ENCODE measurements around the gene ANKRD13D.

Gene ANKRD13D

DNA sequence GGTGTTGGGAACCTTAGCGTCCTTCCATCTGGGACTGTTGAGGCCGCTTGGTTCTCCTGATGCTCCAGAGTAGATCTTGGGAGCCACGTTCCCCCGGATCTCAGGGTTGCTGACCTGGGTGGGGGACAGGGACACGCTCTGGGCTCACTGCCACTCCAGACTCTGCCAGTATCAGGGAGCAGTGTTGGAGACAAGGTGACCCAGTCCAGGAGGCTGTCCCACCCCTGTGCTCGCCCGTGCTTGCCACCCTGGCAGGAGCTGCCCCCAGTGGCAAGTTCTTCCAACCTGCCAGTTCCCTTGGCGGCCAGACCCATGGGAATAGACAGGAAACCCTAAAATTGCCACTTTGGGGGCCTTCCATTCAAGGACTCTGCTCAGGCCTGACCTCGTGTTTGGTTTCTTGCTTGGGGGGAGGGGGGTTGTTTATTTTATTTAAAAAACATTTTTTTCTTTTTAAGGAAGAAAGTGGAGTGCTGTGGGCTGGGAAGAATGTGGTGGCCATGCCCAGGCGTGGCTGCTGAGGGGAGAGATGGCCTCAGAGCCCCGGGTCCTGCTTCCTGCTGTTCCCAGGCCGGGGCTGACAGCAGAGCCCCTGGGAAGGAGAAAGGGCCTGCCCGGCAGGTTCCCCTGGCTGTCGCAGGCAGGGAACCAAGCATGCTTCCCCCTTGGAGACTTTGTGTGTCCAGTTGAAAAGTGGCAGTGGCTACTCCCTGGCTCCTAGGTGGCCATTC lies 15.7 kb upstream of the ANKRD13D start:
- DNase-seq, result no peak

DNA sequence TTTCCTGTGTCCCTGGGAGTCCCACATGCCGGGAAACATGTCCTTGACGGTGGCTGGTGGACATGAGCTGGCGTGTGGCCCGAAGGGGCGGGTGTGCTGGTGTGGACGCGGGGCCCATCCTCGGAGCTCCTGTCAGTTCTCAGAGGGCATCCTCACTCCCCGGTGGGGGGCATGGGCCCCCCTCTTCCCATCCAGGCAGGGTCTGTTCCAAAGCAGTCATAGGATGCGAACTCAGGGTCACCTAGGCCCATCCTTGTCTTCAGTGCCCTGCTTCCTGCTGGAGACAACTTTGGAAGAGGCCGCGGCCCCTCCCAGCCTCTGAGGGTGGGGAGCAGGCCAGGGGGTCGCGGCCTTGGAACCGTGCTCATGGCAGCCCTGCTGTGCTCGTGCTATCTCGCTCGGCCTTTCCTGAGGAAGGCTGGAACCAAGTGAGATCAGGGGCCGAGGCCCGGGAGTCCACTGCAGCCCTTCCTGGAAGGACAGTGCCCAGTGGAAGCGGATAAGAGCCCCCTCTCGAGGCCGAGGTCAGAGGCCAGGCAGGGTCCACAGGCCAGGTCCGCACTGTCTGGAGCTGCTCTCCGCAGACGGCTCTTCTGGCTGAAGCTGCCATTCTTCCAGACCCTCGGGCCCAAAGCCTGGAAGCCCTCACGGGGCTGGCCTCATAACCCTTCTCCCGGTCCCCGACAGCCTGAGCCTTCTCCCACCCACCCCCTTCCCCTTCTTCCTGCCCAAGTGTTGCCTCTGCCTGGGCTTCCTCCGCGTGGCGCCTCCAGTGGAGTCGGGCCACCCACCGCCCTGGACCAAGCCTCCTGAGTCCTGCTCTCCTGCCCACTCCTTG lies 14.1 kb upstream of the ANKRD13D start:
- no peak for DNase-seq

DNA sequence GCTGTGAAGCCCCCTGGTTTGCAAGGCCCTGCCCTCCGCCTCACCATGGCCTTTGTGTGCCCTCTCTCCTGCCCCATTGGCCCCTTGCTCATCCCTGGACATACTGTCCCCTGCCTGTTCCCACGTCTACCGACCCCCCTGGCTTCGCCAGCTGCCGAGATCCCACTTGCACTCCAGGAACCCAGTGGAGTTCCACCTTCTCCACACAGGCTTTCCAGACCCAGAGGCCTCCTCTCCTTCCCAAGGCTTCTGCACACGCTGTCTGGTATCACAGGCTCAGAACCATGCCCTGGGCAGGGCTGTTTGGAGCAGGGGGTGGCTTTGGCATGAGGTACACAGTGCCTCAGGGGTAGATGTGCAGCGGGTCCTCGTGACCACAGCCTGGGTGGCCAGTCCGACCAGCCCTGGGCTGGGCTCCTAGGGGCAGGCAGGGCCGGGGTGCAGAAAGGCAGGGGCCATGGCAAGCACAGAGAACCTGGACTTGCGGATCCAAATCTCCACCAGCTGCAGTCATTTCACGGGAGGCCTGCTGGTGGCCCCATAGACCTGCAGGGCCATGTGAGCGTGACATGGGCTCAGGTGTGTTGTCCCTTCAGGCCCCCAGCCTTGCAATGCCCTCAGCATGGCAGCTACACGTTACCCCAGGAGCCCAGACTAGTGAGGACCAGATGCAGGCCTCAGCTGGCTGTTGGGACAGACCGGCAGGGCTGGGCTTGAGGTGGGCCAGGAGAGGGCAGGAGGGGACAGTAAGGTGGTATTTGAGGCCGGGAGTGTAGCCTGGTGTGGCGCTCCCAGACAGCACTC lies 13.3 kb upstream of the ANKRD13D start:
- no peak for DNase-seq

DNA sequence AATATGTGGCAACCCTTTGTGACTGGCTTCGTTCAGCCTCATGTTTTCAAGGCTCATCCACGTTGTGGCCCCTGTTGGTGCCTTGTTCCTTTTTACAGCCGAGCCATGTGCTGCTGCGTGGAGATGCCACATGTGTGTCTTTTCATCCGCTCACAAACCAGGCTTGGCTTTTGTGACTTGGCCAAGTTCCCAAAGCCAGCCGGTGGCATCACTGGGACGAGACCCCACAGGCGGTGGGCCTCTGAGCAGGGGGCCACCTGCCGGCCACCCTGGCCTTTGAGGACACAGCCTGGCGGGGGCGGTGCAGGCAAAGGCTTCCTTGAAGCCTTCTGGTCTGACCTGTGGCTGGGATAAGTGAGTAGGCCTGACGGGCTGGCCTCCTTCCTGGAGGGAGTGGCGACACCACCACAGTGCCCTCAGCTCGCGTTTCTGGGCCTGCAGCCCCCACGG lies 12.3 kb upstream of the ANKRD13D start:
- no peak for DNase-seq

DNA sequence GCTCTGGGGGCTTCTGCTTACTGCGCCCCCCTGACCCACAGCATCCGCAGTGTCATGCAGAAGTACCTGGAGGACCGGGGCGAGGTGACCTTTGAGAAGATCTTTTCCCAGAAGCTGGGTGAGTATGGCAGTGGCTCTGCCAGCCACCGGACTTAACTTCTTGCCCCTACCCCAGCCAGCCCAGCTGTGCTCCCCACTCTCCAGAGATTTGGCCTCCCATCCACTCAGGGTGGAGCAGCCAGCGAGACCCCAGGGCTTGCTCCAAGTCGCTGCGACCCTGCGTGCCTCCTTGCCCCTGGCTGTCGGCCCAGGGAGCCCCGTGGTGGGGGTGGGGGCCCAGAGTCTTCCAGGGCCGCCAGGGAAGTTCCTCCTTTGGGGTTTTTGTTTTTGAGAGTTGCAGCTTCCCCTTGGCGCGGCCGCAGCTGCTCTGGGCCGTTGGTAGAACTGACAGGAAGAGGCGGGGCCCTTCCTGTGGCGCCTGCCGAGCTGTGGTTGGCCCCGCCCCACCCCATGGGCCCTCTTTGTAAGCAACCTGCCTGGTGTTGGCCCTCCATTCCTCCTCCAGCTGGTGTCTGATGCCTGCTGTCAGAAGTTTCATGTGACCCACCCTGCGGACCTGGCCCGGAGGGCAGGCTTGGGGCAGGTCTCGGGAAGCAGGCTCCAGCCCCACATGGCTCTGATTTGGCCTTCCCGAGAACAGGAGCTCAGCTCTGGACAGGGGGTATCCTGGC lies 11.7 kb upstream of the ANKRD13D start:
- DNase-seq, result peak in 28 of 58 donors; percentile 21 to 68 (median 42)

DNA sequence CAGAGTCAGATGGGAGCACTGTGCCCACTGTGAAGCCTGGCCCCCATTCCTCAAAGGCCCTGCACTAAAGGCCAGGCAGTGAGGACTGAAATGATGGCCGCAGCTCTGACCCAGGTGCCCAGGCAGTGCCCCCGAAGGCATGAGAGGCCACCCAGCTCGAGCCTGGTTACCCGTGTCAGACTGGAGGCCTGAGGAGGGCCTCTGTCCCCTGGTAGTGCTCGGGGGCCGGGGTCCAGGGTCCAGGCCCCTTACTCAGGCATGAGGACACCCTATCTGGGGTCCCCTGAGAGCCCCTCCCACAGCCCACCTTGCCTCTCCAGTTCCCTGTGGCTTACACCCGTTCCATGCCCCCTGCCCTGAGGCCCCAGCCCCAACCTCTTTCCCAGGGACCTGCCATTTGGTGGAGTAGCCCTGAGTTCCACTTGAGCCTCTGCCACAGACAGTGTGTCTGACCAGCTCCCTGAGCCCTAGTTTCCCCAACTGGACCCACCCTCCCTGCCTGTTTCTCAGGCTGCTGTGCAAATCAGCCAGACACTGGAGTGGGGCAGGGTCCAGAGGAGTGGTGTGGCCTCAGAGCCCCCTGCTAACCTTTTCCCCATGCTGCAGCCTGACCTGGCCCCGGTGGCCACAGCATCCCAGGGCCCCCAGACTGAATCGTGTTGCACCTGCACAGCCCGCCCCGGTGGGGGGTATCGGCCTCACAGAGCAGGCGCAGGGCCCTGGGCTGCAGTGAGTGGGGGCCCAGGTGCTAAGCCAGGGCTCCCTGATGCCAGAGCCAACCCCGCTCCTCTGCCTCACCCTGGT lies 10.8 kb upstream of the ANKRD13D start:
- DNase-seq, result no peak

DNA sequence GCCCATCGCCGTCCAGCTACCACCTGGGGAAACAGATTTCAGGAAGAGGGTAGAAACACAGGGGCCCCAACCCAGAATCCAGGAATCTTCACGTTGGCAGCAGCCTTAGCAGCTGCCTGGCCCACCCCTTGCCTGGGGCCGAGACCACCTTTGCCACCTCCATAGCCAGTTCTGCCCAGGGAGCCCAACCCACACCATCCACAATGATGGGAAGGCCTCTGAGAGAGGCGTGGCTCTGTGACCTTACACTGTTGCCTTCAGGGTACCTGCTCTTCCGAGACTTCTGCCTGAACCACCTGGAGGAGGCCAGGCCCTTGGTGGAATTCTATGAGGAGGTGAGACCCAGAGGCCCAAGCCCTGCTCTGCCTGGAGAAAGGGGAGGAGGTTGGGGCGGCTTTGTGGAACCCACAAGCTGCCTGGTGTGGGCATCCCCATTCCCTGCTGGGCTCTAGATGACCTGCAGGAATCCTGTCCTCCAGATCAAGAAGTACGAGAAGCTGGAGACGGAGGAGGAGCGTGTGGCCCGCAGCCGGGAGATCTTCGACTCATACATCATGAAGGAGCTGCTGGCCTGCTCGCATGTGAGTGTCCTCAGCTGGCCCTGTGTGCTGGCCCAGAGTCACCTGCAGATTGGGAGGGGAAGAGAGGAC lies 10.0 kb upstream of the ANKRD13D start:
- DNase-seq, result no peak

DNA sequence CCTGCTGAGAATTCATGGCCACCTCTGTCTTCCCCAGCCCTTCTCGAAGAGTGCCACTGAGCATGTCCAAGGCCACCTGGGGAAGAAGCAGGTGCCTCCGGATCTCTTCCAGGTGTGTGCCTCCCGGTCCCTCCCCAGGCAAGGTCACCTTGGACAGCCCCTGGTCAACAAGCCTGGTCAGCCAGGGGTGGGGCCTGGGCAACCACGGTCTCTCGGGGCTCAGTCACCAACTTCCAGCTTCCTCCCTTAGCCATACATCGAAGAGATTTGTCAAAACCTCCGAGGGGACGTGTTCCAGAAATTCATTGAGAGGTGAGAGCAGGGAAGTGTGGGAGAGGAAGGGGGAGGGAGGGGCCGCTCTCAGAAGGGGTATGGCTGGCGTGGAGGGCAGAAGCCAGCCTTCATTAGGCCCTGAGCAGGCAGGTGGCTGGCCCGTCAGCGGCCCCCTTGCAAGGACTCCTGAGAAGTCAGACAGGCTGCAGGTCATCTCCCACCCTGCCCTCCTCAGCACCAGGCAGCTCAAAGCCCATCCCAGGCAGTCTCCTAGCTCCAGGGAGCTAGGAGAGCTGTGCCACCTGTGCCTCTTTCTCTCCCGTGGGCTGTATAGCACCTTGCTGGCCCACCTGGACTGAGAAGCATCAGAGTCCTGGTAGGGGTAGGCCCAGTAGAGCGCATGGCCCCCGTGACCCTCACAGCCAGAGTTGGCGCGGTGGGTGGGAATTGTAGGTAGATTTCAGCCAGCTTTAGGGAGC lies 9.3 kb upstream of the ANKRD13D start:
- no peak for DNase-seq

DNA sequence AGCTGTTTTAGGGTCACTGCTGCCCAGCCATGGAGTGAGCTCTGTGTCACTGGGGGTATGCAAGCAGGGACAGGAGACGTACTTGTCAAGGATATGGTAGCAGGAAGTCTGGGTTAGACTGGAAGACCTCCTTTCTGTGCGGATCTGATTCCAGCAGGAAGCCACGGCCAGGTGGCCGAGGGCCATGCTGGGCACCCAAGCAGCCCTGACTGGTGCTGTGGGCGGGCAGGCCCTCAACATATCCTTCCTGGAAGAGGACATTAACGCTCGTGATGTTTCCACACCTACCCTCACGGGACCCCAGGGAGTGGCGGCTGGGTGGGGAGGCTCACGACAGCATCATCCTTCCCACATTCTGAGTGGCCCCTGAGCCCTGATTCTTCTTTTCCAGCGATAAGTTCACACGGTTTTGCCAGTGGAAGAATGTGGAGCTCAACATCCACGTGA lies 8.7 kb upstream of the ANKRD13D start:
- no peak for DNase-seq

DNA sequence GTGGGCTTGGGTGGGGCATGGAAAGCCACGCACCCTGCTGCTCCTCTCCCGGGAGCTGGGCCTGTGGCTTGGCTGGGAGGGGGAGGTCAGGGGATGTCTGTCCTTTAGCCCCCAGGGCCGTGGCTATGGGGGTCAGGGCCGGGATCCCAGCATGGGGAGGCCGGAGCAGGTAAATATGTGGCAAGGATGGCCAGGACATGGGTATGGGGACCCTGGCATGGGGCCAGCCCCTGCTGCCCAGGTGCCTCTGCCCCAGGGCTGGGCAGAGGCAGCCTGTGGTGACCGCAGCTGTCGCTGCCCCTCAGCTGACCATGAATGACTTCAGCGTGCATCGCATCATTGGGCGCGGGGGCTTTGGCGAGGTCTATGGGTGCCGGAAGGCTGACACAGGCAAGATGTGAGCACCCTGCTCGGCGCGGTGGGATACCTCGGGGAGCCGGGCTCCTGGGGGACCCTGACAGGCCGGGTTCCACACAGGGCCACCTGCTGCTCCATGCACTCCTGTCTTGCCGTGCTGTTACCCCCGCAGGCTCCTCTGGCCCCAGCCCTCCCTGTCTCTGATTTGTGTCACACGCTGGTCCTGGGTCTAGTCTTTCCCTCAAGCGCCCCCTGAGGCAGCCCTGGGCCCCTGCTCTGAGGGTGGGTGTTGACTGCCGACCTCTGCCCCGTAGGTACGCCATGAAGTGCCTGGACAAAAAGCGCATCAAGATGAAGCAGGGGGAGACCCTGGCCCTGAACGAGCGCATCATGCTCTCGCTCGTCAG lies 8.1 kb upstream of the ANKRD13D start:
- DNase-seq, result no peak

DNA sequence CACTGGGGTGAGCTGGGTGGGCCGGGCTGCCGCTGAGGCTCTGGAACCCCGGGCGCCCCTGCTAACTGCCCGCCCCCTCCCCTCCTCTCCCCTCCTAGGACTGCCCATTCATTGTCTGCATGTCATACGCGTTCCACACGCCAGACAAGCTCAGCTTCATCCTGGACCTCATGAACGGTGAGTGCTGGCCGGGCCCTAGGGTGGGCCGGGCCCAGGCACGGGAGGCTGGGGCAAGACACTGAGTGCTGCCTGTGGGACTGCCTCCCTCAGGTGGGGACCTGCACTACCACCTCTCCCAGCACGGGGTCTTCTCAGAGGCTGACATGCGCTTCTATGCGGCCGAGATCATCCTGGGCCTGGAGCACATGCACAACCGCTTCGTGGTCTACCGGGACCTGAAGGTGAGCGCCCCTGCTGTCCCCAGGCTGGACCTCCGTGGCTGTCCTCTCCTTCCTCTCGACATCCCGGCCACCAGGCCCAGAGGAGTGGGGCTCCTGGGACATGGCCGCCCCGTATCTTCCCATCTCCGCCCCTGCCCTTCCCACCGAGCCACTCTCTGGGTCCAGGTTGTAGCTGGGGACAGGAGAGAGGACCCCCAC lies 7.5 kb upstream of the ANKRD13D start:
- no peak for DNase-seq

DNA sequence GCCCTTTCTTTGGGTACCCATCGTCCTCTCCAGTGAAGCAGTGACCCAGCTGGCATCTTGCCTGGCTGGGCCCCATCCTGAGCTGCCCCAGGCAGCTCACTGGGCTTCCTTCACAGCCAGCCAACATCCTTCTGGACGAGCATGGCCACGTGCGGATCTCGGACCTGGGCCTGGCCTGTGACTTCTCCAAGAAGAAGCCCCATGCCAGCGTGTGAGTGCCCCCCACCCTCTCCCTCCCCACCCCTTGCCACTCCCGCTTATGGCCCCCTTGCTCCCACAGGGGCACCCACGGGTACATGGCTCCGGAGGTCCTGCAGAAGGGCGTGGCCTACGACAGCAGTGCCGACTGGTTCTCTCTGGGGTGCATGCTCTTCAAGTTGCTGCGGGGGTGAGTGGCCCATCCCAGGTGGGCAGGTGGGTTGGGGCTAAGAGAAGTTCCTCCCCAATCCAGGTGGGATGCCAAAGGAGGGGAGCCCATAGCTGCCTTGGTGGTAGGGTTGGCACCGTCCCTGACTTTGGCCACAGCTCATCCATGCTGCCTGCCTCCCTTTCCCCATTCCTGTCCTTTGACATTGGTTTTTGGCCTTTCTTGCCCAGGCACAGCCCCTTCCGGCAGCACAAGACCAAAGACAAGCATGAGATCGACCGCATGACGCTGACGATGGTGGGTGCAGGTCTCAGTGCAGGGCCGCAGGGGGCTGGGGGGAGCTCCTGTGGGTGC lies 6.8 kb upstream of the ANKRD13D start:
- no peak for DNase-seq

DNA sequence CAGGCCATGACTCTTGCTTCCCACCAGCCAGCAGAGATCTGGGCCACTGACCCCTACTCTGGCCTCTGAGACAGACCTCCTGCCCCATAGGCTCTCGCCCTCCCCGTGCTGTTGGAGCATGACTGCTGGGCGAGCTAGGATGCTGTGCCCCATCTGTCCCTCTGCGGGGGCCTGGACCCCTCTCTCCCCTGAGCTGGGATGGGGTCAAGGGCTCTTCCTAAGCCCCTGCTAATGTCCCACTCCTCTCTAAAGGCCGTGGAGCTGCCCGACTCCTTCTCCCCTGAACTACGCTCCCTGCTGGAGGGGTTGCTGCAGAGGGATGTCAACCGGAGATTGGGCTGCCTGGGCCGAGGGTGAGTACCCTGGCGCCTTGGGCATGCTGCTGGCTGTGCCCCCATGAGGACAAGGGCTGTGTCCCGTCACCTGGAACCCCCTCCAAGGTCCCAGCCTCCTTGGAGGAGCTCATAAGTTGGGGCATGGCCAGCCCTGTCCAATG lies 6.2 kb upstream of the ANKRD13D start:
- no peak for DNase-seq

DNA sequence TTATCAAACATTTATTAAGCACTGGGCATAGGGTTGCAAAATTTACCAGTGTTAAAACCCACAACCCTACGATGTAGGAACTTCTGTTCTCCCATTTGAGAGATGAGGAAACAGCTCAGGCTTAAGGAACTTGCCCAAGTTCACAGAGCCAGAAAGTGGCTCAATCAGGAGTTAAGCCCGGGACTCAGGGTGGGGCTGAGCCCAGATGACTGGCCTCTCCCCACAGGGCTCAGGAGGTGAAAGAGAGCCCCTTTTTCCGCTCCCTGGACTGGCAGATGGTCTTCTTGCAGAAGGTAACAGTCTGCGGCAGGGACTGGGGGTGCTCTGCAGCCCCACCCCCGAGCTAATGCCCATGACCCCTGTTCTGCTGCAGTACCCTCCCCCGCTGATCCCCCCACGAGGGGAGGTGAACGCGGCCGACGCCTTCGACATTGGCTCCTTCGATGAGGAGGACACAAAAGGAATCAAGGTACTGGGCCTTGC lies 5.6 kb upstream of the ANKRD13D start:
- DNase-seq, result no peak

DNA sequence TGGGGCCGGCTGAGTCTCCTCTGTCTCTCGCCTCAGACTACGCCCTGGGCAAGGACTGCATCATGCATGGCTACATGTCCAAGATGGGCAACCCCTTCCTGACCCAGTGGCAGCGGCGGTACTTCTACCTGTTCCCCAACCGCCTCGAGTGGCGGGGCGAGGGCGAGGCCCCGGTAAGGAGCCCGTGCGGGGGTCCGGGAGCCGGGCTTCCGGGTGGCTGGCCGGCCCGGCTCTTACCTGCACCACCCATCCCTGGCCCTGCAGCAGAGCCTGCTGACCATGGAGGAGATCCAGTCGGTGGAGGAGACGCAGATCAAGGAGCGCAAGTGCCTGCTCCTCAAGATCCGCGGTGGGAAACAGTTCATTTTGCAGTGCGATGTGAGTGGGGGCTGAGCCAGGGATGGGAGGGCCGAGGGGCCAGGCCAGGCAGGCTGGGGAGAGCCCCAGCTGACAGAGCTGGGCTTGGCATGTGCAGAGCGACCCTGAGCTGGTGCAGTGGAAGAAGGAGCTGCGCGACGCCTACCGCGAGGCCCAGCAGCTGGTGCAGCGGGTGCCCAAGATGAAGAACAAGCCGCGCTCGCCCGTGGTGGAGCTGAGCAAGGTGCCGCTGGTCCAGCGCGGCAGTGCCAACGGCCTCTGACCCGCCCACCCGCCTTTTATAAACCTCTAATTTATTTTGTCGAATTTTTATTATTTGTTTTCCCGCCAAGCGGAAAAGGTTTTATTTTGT lies 4.1 kb upstream of the ANKRD13D start:
- no peak for DNase-seq
